Heart left ventricle (tissue), 13 donors: Measurements from ENCODE around the gene LYG1.

Source experiments
- CTCF ChIP-seq, 12 donors: fragments of 200-600 bp; sonication (generic) in 4 of 12; IDR thresholded peaks; one replicate each; pipeline versions ENCODE4 v1.5.0 to v1.8.0; 2018 to 2022; ENCODE audit warnings: antibody characterized with exemption in 12 of 12, mild to moderate bottlenecking in 5 of 12
- POLR2A ChIP-seq, 2 donors: fragments of 450-650 bp; IDR thresholded peaks; one replicate each; pipeline ENCODE4 v1.6.1; 2017; ENCODE audit warnings: antibody characterized with exemption in 2 of 2, mild to moderate bottlenecking in 2 of 2, moderate library complexity in 2 of 2
- donor health status: ischemic (EF 13 %, LVEDD 7.1; RV severe dilation, severe dysfunction).
- donor health status: DM: no; HTN: yes; CAD: no.
- donor health status: DM: no; HTN: no; CAD: no.
- donor health status: ischemic (EF 25% LVEDD 6.9; RV normal size, moderate dysfunction).
- donor health status: ischemic (EF 25% LVEDD 5.7; RV mildly dilated, moderate dysfunction).
- donor health status: ischemic (EF 35%, LVEDD 5.7; RV mildly dilated, moderate dysfunction).
- donor health status: nonischemic (EF 11% LVEDD 7.7; RV severe dilation, severe dysfunction).
- donor health status: DM: yes; HTN: yes; CAD: no.
- donor health status: PGD.
- donor health status: ischemic (EF 29% LVEDD 5.4; RV normal size, mild dysfunction).
- donor health status: nonischemic (EF 23%, LVEDD 6.1; RV moderate dilation, normal function).

- no peak for TF ChIP-seq CTCF (IDR thresholded peaks at IDR 0.05)
- TF ChIP-seq POLR2A (IDR thresholded peaks at IDR 0.05): no peak
Measured at GRCh38 chr2:99261242-99261641, 39.8 kb downstream of the LYG1 start.
